Measurements from ENCODE around the gene ADM2.

GRCh38 chr22:50474710-50475651, 6.4 kb upstream of the ADM2 start, which contains the start of gene SBF1:
- TF ChIP-seq CTCF (IDR thresholded peaks at IDR 0.05; ENCODE audit: low read depth, low read length, poor library complexity, severe bottlenecking) (no peak), EZH2phosphoT487 (IDR thresholded peaks at IDR 0.05; ENCODE audit: borderline replicate concordance, low read length) (no peak)
